Activated CD8-positive, alpha-beta memory T cell treated with anti-CD3 and anti-CD28 coated beads, Interleukin-2, amount 50 U/mL, for 24 hours (primary cell): Measurements from ENCODE around the gene RPGRIP1.
"Not testable (repeated sequence)": the region's sequence is repeated elsewhere in the genome, so short reads cannot be mapped to it uniquely, and the experiment has no call there.

Experiments
- DNase-seq: peaks from one replicate; pipeline ENCODE4 v3.0.0-alpha.2; 2020; ENCODE audit errors: extremely low read depth

Gene RPGRIP1

DNA sequence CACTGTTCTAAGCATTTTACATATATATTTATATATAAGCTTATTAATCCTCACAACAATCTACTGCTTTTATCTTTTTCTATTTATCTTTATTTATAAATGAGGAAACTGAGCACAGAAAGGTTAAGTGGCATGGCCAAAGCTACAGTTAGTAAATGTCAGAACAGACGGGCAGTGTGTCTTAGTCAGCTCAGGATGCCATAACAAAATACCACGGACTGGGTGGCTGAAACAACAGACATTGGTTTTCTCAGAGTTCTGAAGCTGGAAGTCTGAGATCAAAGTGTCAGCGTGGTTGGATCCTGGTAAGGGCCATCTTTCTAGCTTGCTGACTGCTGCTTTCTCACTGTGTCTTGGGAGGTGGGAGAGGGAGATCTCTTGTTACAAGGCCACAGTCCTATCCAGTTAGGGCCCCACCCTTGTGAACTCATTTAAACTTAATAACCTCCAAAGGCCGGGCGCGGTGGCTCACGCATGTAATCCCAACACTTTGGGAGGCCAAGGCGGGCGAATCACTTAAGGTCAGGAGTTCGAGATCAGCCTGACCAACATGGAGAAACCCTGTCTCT lies 19.8 kb downstream of the RPGRIP1 start:
- no peak for DNase-seq

DNA sequence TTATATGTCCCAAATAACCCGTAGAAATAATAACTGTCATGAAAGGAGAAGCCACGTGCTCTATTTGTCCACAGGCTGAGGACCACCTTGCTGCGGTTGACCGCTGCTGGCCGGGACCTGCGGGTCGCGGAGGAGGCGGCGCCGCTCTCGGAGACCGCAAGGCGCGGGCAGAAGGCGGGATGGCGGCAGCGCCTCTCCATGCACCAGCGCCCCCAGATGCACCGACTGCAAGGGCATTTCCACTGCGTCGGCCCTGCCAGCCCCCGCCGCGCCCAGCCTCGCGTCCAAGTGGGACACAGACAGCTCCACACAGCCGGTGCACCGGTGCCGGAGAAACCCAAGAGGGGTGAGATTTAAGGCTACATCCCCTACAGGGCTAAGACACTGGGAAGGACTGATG lies 21.0 kb downstream of the RPGRIP1 start:
- DNase-seq = no peak

DNA sequence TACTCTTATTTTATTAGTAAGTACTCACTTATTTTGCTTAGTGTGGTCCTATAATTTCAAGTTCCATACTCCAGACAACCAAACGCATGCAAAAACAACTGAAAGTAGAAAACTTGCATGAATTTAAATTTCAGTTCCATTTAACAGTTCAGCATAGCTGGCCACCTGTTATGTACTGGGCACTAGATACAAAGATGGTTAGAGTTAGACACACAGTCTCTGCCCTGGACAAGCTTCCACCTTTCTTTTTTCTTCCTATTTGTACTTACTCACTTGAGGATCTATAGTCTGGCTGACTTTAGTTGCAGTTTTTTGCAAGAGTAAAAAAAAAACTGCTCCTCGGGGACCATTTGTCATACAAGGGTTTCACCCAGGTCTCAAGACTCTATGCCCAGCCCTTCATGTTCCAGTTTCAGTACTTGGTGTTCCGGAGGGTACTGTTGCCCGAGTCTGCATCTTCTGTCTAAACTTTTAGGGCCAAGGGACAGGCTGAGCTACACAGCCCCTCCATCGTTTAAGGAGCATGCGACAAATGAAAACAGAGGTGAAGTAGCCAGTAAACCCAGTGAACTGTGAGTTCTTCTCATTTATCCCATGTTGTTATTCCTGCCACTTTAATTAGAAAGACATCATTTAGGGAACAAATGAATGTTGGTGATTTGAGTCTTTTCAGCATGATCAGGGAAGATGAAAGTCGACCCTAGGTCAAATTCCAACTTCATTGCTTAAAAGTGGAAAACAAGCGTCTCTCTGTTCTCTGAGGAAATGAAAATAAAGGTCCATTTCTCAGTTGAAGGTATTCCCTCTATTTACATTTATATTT lies 22.3 kb downstream of the RPGRIP1 start:
- DNase-seq = no peak

DNA sequence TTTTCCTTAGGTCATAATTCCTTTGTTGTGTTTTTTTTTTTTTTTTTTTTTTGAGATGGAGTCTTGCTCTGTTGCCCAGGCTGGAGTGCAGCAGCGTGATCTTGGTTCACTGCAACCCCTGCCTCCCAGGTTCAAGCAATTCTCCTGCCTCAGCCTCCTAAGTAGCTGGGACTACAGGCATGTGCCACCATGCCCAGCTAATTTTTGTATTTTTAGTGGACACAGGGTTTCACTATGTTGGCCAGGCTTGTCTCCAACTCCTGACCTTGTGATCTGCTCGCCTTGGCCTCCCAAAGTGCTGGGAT lies 22.9 kb downstream of the RPGRIP1 start:
- not testable (repeated sequence) for DNase-seq

DNA sequence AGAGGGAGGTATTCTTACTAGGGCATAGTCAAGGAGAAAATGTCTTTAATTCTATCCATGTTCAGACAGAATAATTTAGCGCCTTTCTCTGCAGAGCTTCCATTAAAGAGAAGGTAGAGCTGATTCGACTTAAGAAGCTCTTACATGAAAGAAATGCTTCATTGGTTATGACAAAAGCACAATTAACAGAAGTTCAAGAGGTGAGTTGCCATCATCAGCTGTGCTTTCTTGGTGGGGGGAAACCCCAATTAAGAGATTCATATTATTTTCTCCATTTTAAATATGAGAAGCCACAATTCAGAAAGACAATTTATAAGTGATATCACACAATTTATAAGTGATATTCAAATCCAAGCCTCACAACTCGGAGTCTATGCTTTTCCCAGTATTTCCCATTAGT lies 27.8 kb downstream of the RPGRIP1 start:
- no peak for DNase-seq

DNA sequence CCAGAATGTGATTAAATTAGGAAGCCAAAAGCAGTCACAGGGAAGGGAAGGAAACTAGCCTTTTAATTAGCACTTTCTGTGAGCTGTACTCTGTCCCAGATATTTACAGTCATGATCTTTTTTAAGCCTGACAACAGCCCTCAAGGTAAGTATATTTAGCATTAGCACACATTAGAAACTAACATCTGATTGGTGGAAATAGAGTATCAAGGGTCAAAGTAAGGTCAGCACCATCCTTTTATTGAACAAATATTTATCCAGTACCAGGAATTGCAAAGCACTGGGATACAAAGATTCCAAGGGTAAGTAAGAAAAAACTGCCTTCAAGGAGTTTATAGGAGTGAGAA lies 28.2 kb downstream of the RPGRIP1 start:
- DNase-seq = no peak

DNA sequence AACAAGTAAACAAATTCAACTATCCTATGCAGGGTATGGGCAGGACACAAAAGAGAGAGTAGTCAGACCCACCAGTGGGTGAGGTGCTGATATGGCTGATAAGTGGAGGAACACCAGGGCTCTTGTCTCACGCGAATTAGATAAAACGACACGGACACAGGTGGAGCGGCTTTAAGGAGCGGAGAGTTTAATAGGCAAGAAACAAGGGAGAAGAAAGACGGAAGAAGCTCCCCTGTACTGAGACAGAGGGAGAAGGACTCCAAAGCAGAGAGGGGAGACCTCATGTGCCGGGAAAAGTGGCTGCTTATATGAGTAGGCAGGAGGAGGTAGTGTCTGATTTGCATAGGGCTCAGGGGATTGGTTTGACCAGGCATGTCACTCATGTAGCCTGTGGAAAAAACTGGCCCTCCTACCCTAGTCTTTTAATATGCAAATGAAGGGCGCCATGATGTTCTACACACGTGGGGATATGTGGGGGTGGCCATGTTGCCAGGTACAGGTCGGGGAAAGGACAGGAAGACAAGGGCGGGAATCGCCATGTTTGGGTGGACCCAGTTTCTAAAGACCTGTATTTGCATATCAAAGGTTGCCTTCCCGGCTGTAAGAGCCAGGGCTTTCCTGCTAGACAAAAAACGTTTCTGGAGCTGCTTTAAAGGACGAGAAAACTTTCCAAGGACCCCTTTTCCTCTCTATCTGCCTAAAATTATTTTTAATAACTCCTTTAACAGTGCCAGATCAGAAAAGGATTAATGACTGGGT lies 28.8 kb downstream of the RPGRIP1 start:
- peak; percentile 59 for DNase-seq

DNA sequence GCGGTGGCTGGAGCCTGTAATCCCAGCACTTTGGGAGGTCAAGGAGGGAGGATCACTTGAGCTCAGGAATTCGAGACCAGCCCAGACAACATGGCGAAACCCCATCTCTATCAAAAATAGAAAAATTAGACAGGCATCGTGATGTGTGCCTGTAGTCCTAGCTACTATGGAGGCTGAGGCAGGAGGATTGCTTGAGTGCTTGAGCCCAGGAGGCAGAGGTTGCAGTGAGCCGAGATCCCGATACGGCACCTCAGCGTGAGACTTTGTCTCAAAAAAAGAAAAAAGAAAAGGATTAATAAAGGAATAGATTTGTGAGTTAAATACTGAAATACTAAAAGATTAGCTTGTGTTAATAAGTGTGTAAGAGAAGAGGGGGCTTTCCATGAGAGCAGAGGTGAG lies 29.4 kb downstream of the RPGRIP1 start:
- DNase-seq = no peak

DNA sequence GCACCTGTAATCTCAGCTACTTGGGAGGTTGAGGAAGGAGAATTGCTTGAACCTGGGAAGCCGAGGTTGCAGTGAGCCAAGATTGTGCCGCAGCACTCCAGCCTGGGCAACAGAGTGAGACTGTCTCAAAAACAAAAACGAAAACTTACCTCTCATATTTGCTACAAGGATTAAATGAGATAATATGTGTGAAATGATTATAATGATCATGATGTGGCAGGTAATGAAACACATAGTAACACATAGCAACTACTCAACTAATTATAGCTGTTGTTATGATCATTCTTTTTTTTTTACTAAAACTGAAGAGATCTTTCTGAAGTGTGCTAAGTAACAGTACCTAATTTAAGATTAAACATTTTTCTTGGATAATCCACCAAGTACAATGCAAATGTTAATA lies 30.1 kb downstream of the RPGRIP1 start:
- DNase-seq = no peak

DNA sequence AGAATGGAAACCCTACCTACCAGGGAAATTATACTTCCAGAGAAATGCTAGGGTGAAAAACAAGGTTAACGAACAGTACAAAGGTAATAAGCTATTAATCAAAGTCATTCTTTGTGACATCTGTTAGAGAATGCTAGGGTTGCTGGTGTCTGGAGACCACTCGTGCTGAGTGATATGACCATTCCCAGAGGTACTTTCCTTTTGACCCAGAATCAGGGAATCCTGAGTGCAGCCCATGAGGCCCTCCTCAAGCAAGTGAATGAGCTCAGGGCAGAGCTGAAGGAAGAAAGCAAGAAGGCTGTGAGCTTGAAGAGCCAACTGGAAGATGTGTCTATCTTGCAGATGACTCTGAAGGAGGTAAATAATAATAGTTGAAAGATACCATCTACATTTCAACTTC lies 31.7 kb downstream of the RPGRIP1 start:
- DNase-seq = no peak

DNA sequence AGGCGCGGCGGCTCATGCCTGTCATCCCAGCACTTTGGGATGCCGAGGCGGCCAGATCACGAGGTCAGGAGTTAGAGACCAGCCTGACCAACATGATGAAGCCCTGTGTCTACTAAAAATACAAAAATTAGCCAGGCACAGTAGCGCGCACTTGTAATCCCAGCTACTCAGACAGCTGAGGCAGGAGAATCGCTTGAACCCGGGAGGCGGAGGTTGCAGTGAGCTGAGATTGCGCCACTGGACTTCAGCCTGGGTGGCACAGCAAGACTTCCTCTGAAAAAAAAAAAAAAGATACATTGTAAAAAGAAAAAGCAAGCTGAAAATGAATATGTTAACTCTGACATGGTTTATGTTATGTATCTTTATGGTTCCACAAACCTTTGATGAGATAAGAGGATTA lies 33.6 kb downstream of the RPGRIP1 start:
- no peak for DNase-seq

DNA sequence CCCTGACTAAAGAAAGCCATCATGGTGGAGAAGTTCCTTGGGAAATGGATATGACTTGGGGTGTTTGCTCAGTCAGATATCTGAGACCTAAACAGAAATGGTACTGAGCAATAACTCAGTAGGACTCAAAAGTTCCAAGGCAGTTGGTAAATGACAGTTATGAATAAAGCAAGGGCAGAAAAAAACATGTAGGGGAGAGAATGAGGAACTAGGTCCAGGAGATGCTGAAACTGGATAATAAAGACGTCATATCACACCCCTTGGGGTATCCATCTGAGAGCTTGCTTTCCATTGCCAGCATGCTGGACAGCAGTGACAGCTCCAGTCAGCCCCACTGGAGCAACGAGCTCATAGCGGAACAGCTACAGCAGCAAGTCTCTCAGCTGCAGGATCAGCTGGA lies 37.5 kb downstream of the RPGRIP1 start:
- DNase-seq = no peak

DNA sequence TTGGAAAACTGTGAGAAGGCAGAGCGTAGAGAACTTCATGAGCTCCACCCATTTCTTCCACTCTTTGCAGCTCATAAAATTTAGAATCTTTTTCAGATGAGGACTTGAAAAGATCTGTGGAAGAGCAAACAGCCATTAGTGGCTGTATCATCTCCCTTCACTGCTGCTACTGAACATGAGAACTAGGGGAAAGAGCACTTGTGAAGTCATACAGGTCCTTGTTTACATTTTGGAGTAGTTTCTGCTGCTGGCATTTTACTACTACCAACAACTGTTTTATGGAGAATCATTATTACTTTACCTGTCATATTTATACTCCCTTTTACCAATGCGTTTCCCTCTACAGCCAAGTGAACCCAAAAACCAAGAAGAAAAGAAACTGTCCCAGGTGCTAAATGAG lies 41.0 kb downstream of the RPGRIP1 start:
- no peak for DNase-seq

DNA sequence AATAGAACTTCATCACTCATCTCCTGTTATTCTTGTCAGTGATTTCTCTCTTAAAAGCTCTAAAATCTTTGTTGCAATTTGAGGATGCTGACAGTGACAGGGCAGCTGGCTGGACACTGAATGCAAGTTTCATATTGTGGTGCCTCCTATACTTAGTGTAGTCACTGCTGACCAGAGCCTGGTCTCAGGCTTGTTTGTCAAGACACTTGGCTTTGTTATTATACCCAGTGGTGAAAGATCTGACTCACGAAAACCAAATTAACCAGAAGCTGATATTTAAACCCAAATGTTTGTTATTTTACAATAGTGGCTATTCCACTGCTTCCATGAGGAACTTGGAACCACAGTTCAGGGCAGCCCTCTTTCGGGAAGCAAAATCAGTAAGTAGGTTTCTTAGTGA lies 42.8 kb downstream of the RPGRIP1 start:
- no peak for DNase-seq

DNA sequence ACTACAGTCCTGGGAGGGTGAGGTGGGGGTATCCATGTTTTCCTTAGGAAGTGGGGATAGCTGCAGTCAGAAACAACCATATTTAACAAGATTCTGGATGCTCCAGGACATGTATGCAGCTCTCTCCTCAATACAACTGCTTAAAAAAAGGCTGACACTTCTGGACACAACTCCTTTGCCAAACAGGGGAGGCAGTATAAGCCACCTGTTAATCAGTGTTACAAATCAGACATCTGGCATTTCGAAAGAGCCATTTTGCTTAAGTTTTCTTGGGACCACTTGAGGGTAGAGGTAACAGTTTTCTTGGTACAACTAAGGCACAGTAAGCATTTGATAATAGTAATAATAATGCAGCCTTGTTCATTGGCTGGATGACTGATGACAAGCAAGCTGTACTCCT lies 47.1 kb downstream of the RPGRIP1 start:
- no peak for DNase-seq
